GM21526 (cell line): ENCODE measurements around the gene OTX2.

Experiments used
- ATAC-seq: cut with Tn5 transposase; IDR thresholded peaks from one replicate; pipeline ENCODE4 v1.9.1; 2021; ENCODE audit warnings: moderate library complexity; ENCODE audit not compliant: unreplicated experiment, low FRiP score

OTX2 gene

GRCh38 chr14:56797569-56798446 lies 12.5 kb downstream of the OTX2 start:
- ATAC-seq = no peak

GRCh38 chr14:56797003-56797568 lies 13.2 kb downstream of the OTX2 start:
- ATAC-seq = no peak

- ATAC-seq = no peak
These were observed 14.0 kb downstream of the OTX2 start for GRCh38 chr14:56796259-56796658.

- no peak for ATAC-seq
These were observed 15.0 kb downstream of the OTX2 start for GRCh38 chr14:56795284-56795622.

GRCh38 chr14:56794557-56795283 lies 15.6 kb downstream of the OTX2 start:
- no peak for ATAC-seq

GRCh38 chr14:56794088-56794556 lies 16.2 kb downstream of the OTX2 start:
- ATAC-seq = no peak

- ATAC-seq = no peak
These were observed 20.3 kb downstream of the OTX2 start for GRCh38 chr14:56789955-56790354.

- no peak for ATAC-seq
These were observed 22.7 kb downstream of the OTX2 start for GRCh38 chr14:56787530-56787929.

GRCh38 chr14:56782711-56783110 lies 27.6 kb downstream of the OTX2 start:
- ATAC-seq = no peak

- ATAC-seq = no peak
These were observed 35.8 kb downstream of the OTX2 start for GRCh38 chr14:56774503-56774902.

GRCh38 chr14:56770512-56770911 lies 39.8 kb downstream of the OTX2 start:
- ATAC-seq = no peak

- no peak for ATAC-seq
These were observed 49.9 kb downstream of the OTX2 start for GRCh38 chr14:56760164-56760914.

GRCh38 chr14:56759633-56760032 lies 50.6 kb downstream of the OTX2 start:
- no peak for ATAC-seq

GRCh38 chr14:56759094-56759493 lies 51.2 kb downstream of the OTX2 start:
- no peak for ATAC-seq

GRCh38 chr14:56754921-56755320 lies 55.4 kb downstream of the OTX2 start:
- no peak for ATAC-seq

- no peak for ATAC-seq
These were observed 56.9 kb downstream of the OTX2 start for GRCh38 chr14:56753396-56753795.

- ATAC-seq = no peak
These were observed 57.9 kb downstream of the OTX2 start for GRCh38 chr14:56752428-56752827.

- no peak for ATAC-seq
These were observed 58.8 kb downstream of the OTX2 start for GRCh38 chr14:56751471-56751870.
